ENCODE measurements around the gene GRID2. TPM values are rescaled to one million over a fixed set of nuclear protein-coding genes. Genes with fewer than 3 reads are reported as not detected.

GRID2 gene
- 26.1 TPM for total RNA-seq
- 0.63 TPM for polyA plus RNA-seq

DNA sequence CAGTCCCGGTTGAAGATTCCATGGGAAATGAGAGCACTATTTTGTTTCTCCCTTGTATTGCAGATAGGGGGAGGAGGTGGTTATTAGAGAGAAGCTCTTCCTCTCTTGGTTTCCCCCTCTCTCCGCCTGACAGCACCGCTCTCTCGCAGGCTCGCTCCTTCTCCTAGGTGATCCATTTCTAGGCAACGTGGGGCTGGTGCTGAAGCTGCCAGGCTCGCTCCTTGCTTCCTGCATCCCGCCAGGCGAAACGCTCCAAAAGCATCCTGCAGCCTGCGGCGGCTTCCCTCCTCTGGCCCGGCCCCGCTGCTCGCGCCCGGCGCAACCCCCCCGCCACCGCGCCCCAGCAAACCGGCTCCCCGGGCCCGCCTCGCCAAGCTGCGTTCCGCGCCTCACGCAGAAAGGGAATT is at the start of gene GRID2:
Gene GRID2 (plus strand): TSS at position 346 of the 407 bp plus-strand sequence.
- Histone ChIP-seq H3K4me1 (ENCODE audit: insufficient read depth) (no peaks in the 10 kb centered on the region), H3K4me3 (ENCODE audit: low read depth, low read length) (peak within 1 kb of the TSS; percentile 35), H3K36me3 (ENCODE audit: insufficient read depth) (no peaks in the 10 kb centered on the region), H3K27ac (ENCODE audit: low read depth) (no peak within 1 kb of the TSS)
- under 1% methylated on average over 29 of the region's 29 CpGs for WGBS
- DNase-seq (ENCODE audit: extremely low spot score) = no peak

- H3K27ac ChIP-seq (ENCODE audit: low read depth) = no peak overlapping the region
- no peaks in the 10 kb centered on the region for H3K4me1 ChIP-seq (ENCODE audit: insufficient read depth)
- DNase-seq (ENCODE audit: extremely low spot score) = no peak
- WGBS = 94% methylated on average over 4 of the region's 4 CpGs
- no peak overlapping the region for H3K4me3 ChIP-seq (ENCODE audit: low read depth, low read length)
- H3K36me3 ChIP-seq (ENCODE audit: insufficient read depth) = no peaks in the 10 kb centered on the region
Observed at GRCh38 chr4:92253986-92254671, 49.6 kb upstream of the GRID2 start.

DNA sequence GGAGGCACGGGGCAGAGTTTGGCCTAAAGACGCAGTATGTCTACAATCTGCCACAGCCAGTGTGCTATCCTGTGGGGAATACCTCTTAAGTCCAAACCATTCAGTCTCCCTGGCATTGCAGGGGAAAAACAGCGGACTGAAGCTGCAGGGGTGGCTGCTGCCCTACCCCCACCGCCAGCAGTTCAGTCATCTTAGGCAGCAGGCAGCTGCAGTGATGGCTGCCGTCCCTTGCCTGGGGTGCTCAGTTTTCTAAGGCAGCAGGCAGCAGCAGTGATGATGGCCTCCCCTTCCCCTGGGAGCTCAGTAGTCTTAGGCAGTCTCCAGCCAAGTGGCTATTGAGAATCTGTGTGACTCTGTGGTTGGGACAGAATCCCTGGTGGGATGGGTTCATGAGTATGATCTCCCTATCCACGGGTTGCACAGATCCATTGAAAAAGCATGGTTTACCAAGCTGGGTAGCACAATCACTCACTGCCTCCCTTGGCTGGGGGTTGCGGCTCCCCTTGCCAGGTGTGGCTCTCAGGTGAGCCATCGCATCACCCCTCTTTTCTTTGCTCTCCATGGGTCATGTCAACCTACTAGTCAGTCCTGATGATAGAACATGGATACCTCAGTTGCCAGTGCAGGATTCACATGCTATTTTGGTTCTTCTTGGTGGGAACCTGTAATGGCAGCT is 48.9 kb upstream of the GRID2 start:
- Histone ChIP-seq H3K27ac (ENCODE audit: low read depth) (no peak overlapping the region), H3K4me1 (ENCODE audit: insufficient read depth) (no peaks in the 10 kb centered on the region), H3K36me3 (ENCODE audit: insufficient read depth) (no peaks in the 10 kb centered on the region), H3K4me3 (ENCODE audit: low read depth, low read length) (no peak overlapping the region)
- no peak for DNase-seq (ENCODE audit: extremely low spot score)
- WGBS = 92% methylated on average over 8 of the region's 8 CpGs

GRCh38 chr4:92255920-92256244 is 47.9 kb upstream of the GRID2 start:
- Histone ChIP-seq H3K4me1 (ENCODE audit: insufficient read depth) (no peaks in the 10 kb centered on the region), H3K4me3 (ENCODE audit: low read depth, low read length) (no peak overlapping the region), H3K27ac (ENCODE audit: low read depth) (no peak overlapping the region), H3K36me3 (ENCODE audit: insufficient read depth) (no peaks in the 10 kb centered on the region)
- 100% methylated on average over 1 of the region's 1 CpG for WGBS
- DNase-seq (ENCODE audit: extremely low spot score) = no peak

GRCh38 chr4:92257931-92258857 is 45.6 kb upstream of the GRID2 start:
- 30% methylated on average over 1 of the region's 1 CpG for whole genome bisulfite sequencing
- no peak for DNase-seq (ENCODE audit: extremely low spot score)
- Histone ChIP-seq H3K36me3 (ENCODE audit: insufficient read depth) (no peaks in the 10 kb centered on the region), H3K4me1 (ENCODE audit: insufficient read depth) (no peaks in the 10 kb centered on the region), H3K27ac (ENCODE audit: low read depth) (no peak overlapping the region), H3K4me3 (ENCODE audit: low read depth, low read length) (no peak overlapping the region)

GRCh38 chr4:92261256-92261655 is 42.5 kb upstream of the GRID2 start:
- no peaks in the 10 kb centered on the region for H3K36me3 ChIP-seq (ENCODE audit: insufficient read depth)
- H3K4me3 ChIP-seq (ENCODE audit: low read depth, low read length) = no peak overlapping the region
- H3K4me1 ChIP-seq (ENCODE audit: insufficient read depth) = no peaks in the 10 kb centered on the region
- no peak for DNase-seq (ENCODE audit: extremely low spot score)
- no peak overlapping the region for H3K27ac ChIP-seq (ENCODE audit: low read depth)
- WGBS = 84% methylated on average over 2 of the region's 2 CpGs

- no peaks in the 10 kb centered on the region for H3K4me1 ChIP-seq (ENCODE audit: insufficient read depth)
Observed at GRCh38 chr4:92262371-92262770, 41.4 kb upstream of the GRID2 start.

DNA sequence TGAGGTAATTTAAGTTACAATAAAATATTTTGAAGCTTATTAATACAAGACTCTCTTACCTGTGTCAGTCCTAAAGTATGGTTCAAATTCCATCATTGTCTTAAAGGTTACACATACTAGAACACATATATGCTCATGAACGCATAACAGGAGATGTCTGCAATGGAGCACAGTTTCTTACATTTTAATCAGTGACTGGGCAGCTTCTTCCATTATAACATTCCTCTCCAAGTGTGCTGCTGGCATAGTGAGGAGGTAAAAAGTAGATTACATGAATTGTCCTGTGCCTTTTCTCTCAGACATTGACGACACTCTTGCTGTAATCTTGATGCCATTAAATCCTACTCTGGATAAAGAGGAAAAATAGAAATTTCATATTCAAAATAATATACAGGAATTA is 40.8 kb upstream of the GRID2 start:
- no peaks in the 10 kb centered on the region for H3K4me1 ChIP-seq (ENCODE audit: insufficient read depth)
- WGBS = 97% methylated on average over 2 of the region's 2 CpGs
- no peak overlapping the region for H3K27ac ChIP-seq (ENCODE audit: low read depth)
- H3K36me3 ChIP-seq (ENCODE audit: insufficient read depth) = no peaks in the 10 kb centered on the region
- DNase-seq (ENCODE audit: extremely low spot score) = no peak
- no peak overlapping the region for H3K4me3 ChIP-seq (ENCODE audit: low read depth, low read length)

More at GRCh38 chr4:92262371-92262770, 41.4 kb upstream of the GRID2 start:
- Histone ChIP-seq H3K27ac (ENCODE audit: low read depth) (no peak overlapping the region), H3K4me3 (ENCODE audit: low read depth, low read length) (no peak overlapping the region), H3K36me3 (ENCODE audit: insufficient read depth) (no peaks in the 10 kb centered on the region)
- no peak for DNase-seq (ENCODE audit: extremely low spot score)
- 85% methylated on average over 2 of the region's 2 CpGs for WGBS

DNA sequence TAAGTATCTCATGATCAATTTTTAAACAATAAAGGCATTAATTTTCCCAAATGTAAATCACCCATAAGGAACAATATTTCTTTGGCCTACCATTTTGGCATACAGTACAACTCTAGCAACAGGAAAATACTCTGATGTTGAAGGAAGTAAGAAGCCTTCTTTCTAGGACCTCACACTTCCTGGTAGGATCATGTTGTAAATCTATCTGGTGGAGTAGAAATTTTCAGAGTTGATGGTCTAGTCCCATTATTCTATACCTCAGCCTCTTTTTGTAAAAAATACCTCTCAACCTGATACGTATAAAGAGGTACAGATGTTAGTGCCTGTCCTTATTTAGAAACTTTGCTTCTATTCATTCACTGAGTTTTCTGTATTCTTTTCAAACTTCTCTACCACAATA is 40.2 kb upstream of the GRID2 start:
- H3K27ac ChIP-seq (ENCODE audit: low read depth) = no peak overlapping the region
- no peak for DNase-seq (ENCODE audit: extremely low spot score)
- no peaks in the 10 kb centered on the region for H3K4me1 ChIP-seq (ENCODE audit: insufficient read depth)
- WGBS = 93% methylated on average over 1 of the region's 1 CpG
- no peak overlapping the region for H3K4me3 ChIP-seq (ENCODE audit: low read depth, low read length)
- H3K36me3 ChIP-seq (ENCODE audit: insufficient read depth) = no peaks in the 10 kb centered on the region

DNA sequence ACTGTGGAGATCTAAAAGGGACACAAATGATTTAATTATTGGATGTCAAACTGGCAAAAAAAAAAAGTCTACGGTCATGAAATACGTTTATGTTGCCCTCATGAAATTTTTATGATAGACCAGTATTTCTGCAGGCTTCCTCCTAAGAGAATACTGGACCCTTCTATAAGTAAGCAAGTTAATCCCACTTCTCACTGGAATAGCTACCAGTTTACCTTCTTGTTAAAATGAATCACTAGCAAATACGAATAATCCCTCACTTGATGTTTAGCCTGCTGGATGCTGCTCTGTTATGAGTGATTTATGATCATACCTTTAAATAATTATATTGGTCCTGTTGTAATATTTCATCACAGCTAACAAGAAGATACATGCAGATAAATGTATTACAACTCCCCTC is 39.6 kb upstream of the GRID2 start:
- Histone ChIP-seq H3K4me3 (ENCODE audit: low read depth, low read length) (no peak overlapping the region), H3K4me1 (ENCODE audit: insufficient read depth) (no peaks in the 10 kb centered on the region), H3K27ac (ENCODE audit: low read depth) (no peak overlapping the region), H3K36me3 (ENCODE audit: insufficient read depth) (no peaks in the 10 kb centered on the region)
- DNase-seq (ENCODE audit: extremely low spot score) = no peak
- WGBS = 78% methylated on average over 3 of the region's 3 CpGs

- WGBS = 33% methylated on average over 1 of the region's 1 CpG
- no peaks in the 10 kb centered on the region for H3K36me3 ChIP-seq (ENCODE audit: insufficient read depth)
- DNase-seq (ENCODE audit: extremely low spot score) = no peak
Observed at GRCh38 chr4:92265021-92265420, 38.7 kb upstream of the GRID2 start.

DNA sequence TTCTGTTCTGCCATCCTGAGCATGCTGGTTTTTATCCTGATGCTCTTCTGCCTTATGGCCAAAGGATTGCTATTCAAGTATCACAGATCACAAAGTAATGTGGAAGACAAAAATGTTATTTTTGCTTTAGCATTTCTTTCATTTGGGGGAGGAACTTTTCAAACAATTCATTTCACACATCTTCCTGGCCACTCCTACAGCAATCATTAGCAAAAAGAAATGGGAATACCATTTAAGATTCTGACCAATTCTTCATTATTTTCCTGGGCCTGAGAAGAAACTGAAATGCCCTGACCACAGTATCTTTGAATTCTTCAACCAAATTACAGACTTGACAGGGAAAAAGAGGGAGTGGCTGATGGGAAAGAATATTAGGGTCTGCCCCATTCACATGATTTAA is 38.0 kb upstream of the GRID2 start:
- H3K36me3 ChIP-seq (ENCODE audit: insufficient read depth) = no peaks in the 10 kb centered on the region
- DNase-seq (ENCODE audit: extremely low spot score) = no peak
- H3K27ac ChIP-seq (ENCODE audit: low read depth) = no peak overlapping the region
- H3K4me1 ChIP-seq (ENCODE audit: insufficient read depth) = no peaks in the 10 kb centered on the region
- H3K4me3 ChIP-seq (ENCODE audit: low read depth, low read length) = no peak overlapping the region

More at GRCh38 chr4:92265021-92265420, 38.7 kb upstream of the GRID2 start:
- Histone ChIP-seq H3K27ac (ENCODE audit: low read depth) (no peak overlapping the region), H3K4me3 (ENCODE audit: low read depth, low read length) (no peak overlapping the region), H3K4me1 (ENCODE audit: insufficient read depth) (no peaks in the 10 kb centered on the region)

GRCh38 chr4:92266521-92266920 is 37.2 kb upstream of the GRID2 start:
- WGBS = 66% methylated on average over 3 of the region's 3 CpGs
- DNase-seq (ENCODE audit: extremely low spot score) = no peak
- no peaks in the 10 kb centered on the region for H3K36me3 ChIP-seq (ENCODE audit: insufficient read depth)
- no peak overlapping the region for H3K27ac ChIP-seq (ENCODE audit: low read depth)
- no peaks in the 10 kb centered on the region for H3K4me1 ChIP-seq (ENCODE audit: insufficient read depth)
- H3K4me3 ChIP-seq (ENCODE audit: low read depth, low read length) = no peak overlapping the region

DNA sequence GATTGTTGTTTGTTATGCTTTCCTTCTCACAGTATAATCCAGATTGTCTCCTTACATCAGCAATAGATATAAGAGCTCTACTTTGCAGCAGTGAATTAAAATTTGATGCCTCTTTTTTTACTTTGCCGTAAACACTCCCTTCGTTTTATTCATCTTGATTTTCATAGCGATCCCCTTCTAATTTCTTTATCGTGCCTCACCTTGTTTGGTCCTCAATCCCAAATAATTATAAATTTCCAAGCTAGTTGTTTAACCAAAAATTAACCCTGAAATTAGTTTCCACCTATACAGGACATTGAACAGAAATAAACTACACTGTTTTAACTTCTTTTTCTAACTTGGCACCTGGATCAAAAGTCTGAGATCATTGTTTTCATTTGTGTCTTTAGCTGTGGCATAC is 35.1 kb upstream of the GRID2 start:
- H3K27ac ChIP-seq (ENCODE audit: low read depth) = no peak overlapping the region
- H3K4me1 ChIP-seq (ENCODE audit: insufficient read depth) = no peaks in the 10 kb centered on the region
- H3K36me3 ChIP-seq (ENCODE audit: insufficient read depth) = no peaks in the 10 kb centered on the region
- H3K4me3 ChIP-seq (ENCODE audit: low read depth, low read length) = no peak overlapping the region
- DNase-seq (ENCODE audit: extremely low spot score) = no peak
- 94% methylated on average over 4 of the region's 4 CpGs for WGBS
